ENCODE results near the gene VKORC1. TPM values are rescaled to one million over a fixed set of nuclear protein-coding genes. Genes with fewer than 3 reads are reported as not detected.

VKORC1 gene
- total RNA-seq, 1 donor from 2014 or later = 59.6 TPM

GRCh38 chr16:31113121-31114120 is 18.8 kb upstream of the VKORC1 start:
- peak overlapping the region; percentile 91 for H3K27ac Mint-ChIP-seq (ENCODE audit: unreplicated experiment)
- H3K27me3 Mint-ChIP-seq (ENCODE audit: unreplicated experiment) = peaks cover 22% of the 10 kb centered on the region
- H3K36me3 Mint-ChIP-seq (ENCODE audit: low read depth, unreplicated experiment) = peaks cover 27% of the 10 kb centered on the region
- H3K4me1 Mint-ChIP-seq (ENCODE audit: unreplicated experiment) = peaks cover 17% of the 10 kb centered on the region
- H3K4me3 Mint-ChIP-seq (ENCODE audit: unreplicated experiment) = no peak overlapping the region
- H3K9me3 Mint-ChIP-seq (ENCODE audit: unreplicated experiment) = no peaks in the 10 kb centered on the region
- DNase-seq (ENCODE audit: low spot score) = no peak
- TF ChIP-seq, protein P1, sequence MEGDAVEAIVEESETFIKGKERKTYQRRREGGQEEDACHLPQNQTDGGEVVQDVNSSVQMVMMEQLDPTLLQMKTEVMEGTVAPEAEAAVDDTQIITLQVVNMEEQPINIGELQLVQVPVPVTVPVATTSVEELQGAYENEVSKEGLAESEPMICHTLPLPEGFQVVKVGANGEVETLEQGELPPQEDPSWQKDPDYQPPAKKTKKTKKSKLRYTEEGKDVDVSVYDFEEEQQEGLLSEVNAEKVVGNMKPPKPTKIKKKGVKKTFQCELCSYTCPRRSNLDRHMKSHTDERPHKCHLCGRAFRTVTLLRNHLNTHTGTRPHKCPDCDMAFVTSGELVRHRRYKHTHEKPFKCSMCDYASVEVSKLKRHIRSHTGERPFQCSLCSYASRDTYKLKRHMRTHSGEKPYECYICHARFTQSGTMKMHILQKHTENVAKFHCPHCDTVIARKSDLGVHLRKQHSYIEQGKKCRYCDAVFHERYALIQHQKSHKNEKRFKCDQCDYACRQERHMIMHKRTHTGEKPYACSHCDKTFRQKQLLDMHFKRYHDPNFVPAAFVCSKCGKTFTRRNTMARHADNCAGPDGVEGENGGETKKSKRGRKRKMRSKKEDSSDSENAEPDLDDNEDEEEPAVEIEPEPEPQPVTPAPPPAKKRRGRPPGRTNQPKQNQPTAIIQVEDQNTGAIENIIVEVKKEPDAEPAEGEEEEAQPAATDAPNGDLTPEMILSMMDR (IDR thresholded peaks at IDR 0.05; ENCODE audit: unreplicated experiment) = no peak

GRCh38 chr16:31112711-31113110 is 18.1 kb upstream of the VKORC1 start:
- peaks cover 14% of the 10 kb centered on the region for H3K4me1 Mint-ChIP-seq (ENCODE audit: unreplicated experiment)
- TF ChIP-seq, protein P1 (IDR thresholded peaks at IDR 0.05; ENCODE audit: unreplicated experiment) = no peak
- peaks cover 25% of the 10 kb centered on the region for H3K36me3 Mint-ChIP-seq (ENCODE audit: low read depth, unreplicated experiment)
- H3K4me3 Mint-ChIP-seq (ENCODE audit: unreplicated experiment) = no peak overlapping the region
- no peak overlapping the region for H3K27ac Mint-ChIP-seq (ENCODE audit: unreplicated experiment)
- H3K27me3 Mint-ChIP-seq (ENCODE audit: unreplicated experiment) = peaks cover 20% of the 10 kb centered on the region
- no peak for DNase-seq (ENCODE audit: low spot score)
- H3K9me3 Mint-ChIP-seq (ENCODE audit: unreplicated experiment) = no peaks in the 10 kb centered on the region

DNA sequence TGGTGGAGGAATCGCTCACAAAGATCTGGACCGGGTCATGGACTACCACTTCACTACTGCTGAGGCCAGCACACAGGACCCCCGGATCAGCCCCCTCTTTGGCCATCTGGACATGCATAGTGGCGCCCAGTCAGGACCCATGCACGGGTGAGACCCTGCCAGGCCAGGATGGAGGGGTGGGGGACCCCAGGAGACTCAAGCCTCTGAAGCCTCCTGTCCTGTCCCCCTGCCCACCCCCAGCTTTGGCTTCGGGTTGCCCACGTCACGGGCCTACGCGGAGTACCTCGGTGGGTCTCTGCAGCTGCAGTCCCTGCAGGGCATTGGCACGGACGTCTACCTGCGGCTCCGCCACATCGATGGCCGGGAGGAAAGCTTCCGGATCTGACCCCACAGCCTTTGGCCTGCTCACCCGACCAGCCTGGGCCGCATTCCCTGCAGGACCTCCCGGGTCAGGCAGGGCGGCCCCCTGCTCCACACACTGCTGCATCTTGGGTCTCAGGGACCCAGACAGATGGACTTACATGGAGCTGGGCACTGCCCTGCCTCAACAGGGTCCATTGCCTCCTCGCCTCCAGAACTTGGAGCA is 17.4 kb upstream of the VKORC1 start:
- Mint-ChIP-seq H3K27ac (ENCODE audit: unreplicated experiment) (no peak overlapping the region), H3K27me3 (ENCODE audit: unreplicated experiment) (peaks cover 27% of the 10 kb centered on the region), H3K36me3 (ENCODE audit: low read depth, unreplicated experiment) (peaks cover 28% of the 10 kb centered on the region), H3K4me3 (ENCODE audit: unreplicated experiment) (peak overlapping the region; percentile 23), H3K9me3 (ENCODE audit: unreplicated experiment) (no peaks in the 10 kb centered on the region), H3K4me1 (ENCODE audit: unreplicated experiment) (peaks cover 16% of the 10 kb centered on the region)
- TF ChIP-seq, protein P1 (IDR thresholded peaks at IDR 0.05; ENCODE audit: unreplicated experiment) = no peak
- DNase-seq (ENCODE audit: low spot score) = no peak

GRCh38 chr16:31110106-31111034 is 15.8 kb upstream of the VKORC1 start:
- Mint-ChIP-seq H3K4me3 (ENCODE audit: unreplicated experiment) (peak overlapping the region; percentile 73), H3K27me3 (ENCODE audit: unreplicated experiment) (peaks cover 22% of the 10 kb centered on the region), H3K4me1 (ENCODE audit: unreplicated experiment) (peaks cover 16% of the 10 kb centered on the region), H3K27ac (ENCODE audit: unreplicated experiment) (peak overlapping the region; percentile 36), H3K9me3 (ENCODE audit: unreplicated experiment) (no peaks in the 10 kb centered on the region), H3K36me3 (ENCODE audit: low read depth, unreplicated experiment) (peaks cover 28% of the 10 kb centered on the region)
- DNase-seq (ENCODE audit: low spot score) = no peak
- TF ChIP-seq, protein P1 (IDR thresholded peaks at IDR 0.05; ENCODE audit: unreplicated experiment) = no peak

Data from endothelial cell (in vitro differentiated cells).